ENCODE data around the gene CEBPA. TPM values are rescaled to one million over a fixed set of nuclear protein-coding genes. Genes with fewer than 3 reads are reported as not detected.

The CEBPA gene
- total and polyA plus RNA-seq, 2 donors = 10.4 to 10.8 TPM

Other genes with a start within 250 kb of the CEBPA start
- gene RHPN2, start 237.6 kb downstream of the CEBPA start, total RNA-seq = 3.5 TPM
- 1.8 TPM for gene RHPN2, start 237.6 kb downstream of the CEBPA start, polyA plus RNA-seq
- 9.3 TPM for gene GPATCH1, start 221.4 kb downstream of the CEBPA start, total RNA-seq
- gene GPATCH1, start 221.4 kb downstream of the CEBPA start, polyA plus RNA-seq = 6.4 TPM
- gene WDR88, start 170.4 kb downstream of the CEBPA start, total RNA-seq = not detected
- not detected for gene WDR88, start 170.4 kb downstream of the CEBPA start, polyA plus RNA-seq
- gene LRP3, start 108.2 kb downstream of the CEBPA start, total RNA-seq = 14.4 TPM
- 40.0 TPM for gene LRP3, start 108.2 kb downstream of the CEBPA start, polyA plus RNA-seq
- gene SLC7A10, start 76.7 kb downstream of the CEBPA start, total RNA-seq = 2.2 TPM
- 1.1 TPM for gene SLC7A10, start 76.7 kb downstream of the CEBPA start, polyA plus RNA-seq
- 28.9 TPM for gene CEBPG, start 71.2 kb upstream of the CEBPA start, total RNA-seq
- 19.9 TPM for gene CEBPG, start 71.2 kb upstream of the CEBPA start, polyA plus RNA-seq
- gene PEPD, start 219.3 kb upstream of the CEBPA start, total RNA-seq = 24.2 TPM
- 85.0 TPM for gene PEPD, start 219.3 kb upstream of the CEBPA start, polyA plus RNA-seq

All from urinary bladder (tissue), 2 donors.